PC-3 (cell line): ENCODE measurements around the gene MS4A18. TPM values are rescaled to one million over a fixed set of nuclear protein-coding genes. Genes with fewer than 3 reads are reported as not detected.

Experiments used
- ATAC-seq: fragments of 200-7000 bp; cut with Tn5 transposase; 2 replicates; pipeline ENCODE4 v1.9.1; 2020; ENCODE audit warnings: mild to moderate bottlenecking, moderate library complexity
- BruUV-seq: library from RNA; stranded (reverse); fragments of 400-500 nt; replicated peaks from 2 replicates; lab custom pipeline; 2021; lab: Mats Ljungman, UMichigan
- CTCF ChIA-PET: fragments of 300-600 bp; sonication (Branson Sonifier 250); formaldehyde crosslinking; loops from one replicate; lab custom pipeline; 2022; ENCODE audit warnings: antibody characterized with exemption; lab: Charles Lee
- POLR2A ChIA-PET: fragments of 300-600 bp; sonication (Branson Sonifier 250); formaldehyde crosslinking; loops from one replicate; lab custom pipeline; 2022; ENCODE audit warnings: antibody characterized with exemption; ENCODE audit not compliant: unreplicated experiment; lab: Charles Lee
- DNase-seq: peaks from one replicate; pipeline ENCODE4 v3.0.0-alpha.2; 2015
- H2AFZ ChIP-seq: fragments of 300-600 bp; sonication (generic); 2 replicates; pipeline ENCODE4 v1.6.0; 2016; ENCODE audit warnings: antibody characterized with exemption, low read length
- H3F3A ChIP-seq: fragments of 300-600 bp; sonication (generic); one replicate; pipeline ENCODE4 v1.6.0; 2017; ENCODE audit warnings: antibody characterized with exemption, low read length, control low read depth, mild to moderate bottlenecking; ENCODE audit not compliant: unreplicated experiment
- H3K27ac ChIP-seq: fragments of 300-600 bp; sonication (generic); 2 replicates; pipeline ENCODE4 v1.5.1; 2016; ENCODE audit warnings: mild to moderate bottlenecking, low read length
- H3K27me3 ChIP-seq: fragments of 300-600 bp; sonication (generic); 2 replicates; pipeline ENCODE4 v1.6.1; 2016; ENCODE audit warnings: low read length, mixed read lengths
- H3K36me3 ChIP-seq: fragments of 300-600 bp; sonication (generic); 2 replicates; pipeline ENCODE4 v1.6.1; 2016; ENCODE audit warnings: low read depth, mixed run types, low read length, mixed read lengths
- H3K4me1 ChIP-seq: fragments of 300-600 bp; sonication (generic); 2 replicates; pipeline ENCODE4 v1.5.1; 2016; ENCODE audit warnings: low read length; ENCODE audit not compliant: insufficient read depth
- H3K4me2 ChIP-seq: fragments of 300-600 bp; sonication (generic); 2 replicates; pipeline ENCODE4 v1.6.0; 2016; ENCODE audit warnings: low read length
- H3K4me3 ChIP-seq: fragments of 300-600 bp; sonication (generic); 2 replicates; pipeline ENCODE4 v1.5.1; 2016; ENCODE audit warnings: mild to moderate bottlenecking, low read length, mixed read lengths
- H3K79me2 ChIP-seq: fragments of 300-600 bp; sonication (generic); 2 replicates; pipeline ENCODE4 v1.6.1; 2017; ENCODE audit warnings: low read length, mixed read lengths
- H3K9ac ChIP-seq: fragments of 300-600 bp; sonication (generic); 2 replicates; pipeline ENCODE4 v1.6.0; 2016; ENCODE audit warnings: mild to moderate bottlenecking, low read length
- H3K9me2 ChIP-seq: fragments of 300-600 bp; sonication (generic); replicated peaks from 2 replicates; pipeline ENCODE4 v1.6.1; 2016; ENCODE audit warnings: mixed run types, low read length, mixed read lengths
- H3K9me3 ChIP-seq: fragments of 300-600 bp; sonication (generic); 2 replicates; pipeline ENCODE4 v1.6.1; 2016; ENCODE audit warnings: low read length, mixed read lengths
- H4K20me1 ChIP-seq: fragments of 300-600 bp; sonication (generic); 2 replicates; pipeline ENCODE4 v1.6.1; 2016; ENCODE audit warnings: low read length, mixed read lengths
- EZH2 ChIP-seq: fragments of 300-600 bp; sonication (generic); IDR thresholded peaks from one replicate; pipeline ENCODE4 v1.6.1; 2017; ENCODE audit warnings: antibody characterized with exemption, mild to moderate bottlenecking, low read length; ENCODE audit not compliant: unreplicated experiment
- EZH2phosphoT487 ChIP-seq: fragments of 300-600 bp; sonication (generic); IDR thresholded peaks from 2 replicates; pipeline ENCODE4 v1.6.1; 2018; ENCODE audit warnings: mild to moderate bottlenecking, antibody characterized with exemption, low read length, borderline replicate concordance
- intact Hi-C: fragments of 100-400 bp; cut with micrococcal nuclease; formaldehyde crosslinking; loops from 2 replicates; pipeline ENCODE4 v1.9.0; 2023
- total RNA-seq: library from RNA; depleted of rRNA; stranded (reverse); fragments of >200 nt; gene quantifications from 2 replicates; pipeline ENCODE4 v1.2.3, GENCODE V29; 2014
- TF ChIP-seq, protein P1 (sequence below): fragments of 300-600 bp; sonication (generic); conservative IDR thresholded peaks from 2 replicates; pipeline ENCODE4 v1.5.1; 2017; ENCODE audit warnings: antibody characterized with exemption, low read depth, mild to moderate bottlenecking, low read length

MS4A18 gene
- total RNA-seq, 1 experiment from 2014 or later = not detected

DNA sequence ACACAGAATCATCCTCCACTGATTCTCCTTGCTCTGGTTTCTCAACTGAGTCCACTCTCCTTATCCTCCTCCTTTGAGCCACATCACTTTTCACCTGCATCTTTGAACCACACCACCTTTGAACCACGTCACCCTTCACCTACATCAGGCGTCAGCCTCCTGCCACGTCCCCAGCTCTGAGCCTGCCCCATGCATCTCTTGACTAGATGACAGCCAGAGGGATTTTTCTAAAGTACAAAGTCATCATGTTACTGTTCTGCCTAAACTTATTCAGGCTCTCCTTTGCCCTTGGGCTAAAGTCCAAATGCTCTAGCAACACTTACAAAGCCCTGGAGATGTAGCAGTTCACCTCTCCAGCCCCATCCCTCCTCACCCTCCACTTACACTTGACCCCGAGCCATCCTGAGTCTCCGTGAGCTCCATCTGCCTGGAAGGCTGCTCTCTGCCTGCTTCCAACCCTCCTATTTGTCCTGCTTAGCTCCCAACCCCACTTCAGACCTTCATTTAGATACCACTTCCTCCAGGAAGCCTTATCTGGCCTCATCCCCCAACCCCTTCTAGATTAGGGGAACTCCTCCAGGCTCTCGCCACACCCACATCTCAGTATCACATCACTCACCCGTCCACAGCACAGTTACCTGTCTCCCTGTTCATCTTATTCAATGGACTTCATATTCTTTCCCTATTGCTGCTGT is 56.9 kb downstream of the MS4A18 start:
- H3K4me1 ChIP-seq = peaks cover 11% of the 10 kb centered on the region
- H3K4me2 ChIP-seq = no peak overlapping the region
- H3K27me3 ChIP-seq = no peaks in the 10 kb centered on the region
- ChIA-PET POLR2A (no interaction called here), CTCF (no interaction called here)
- H3K9me3 ChIP-seq = no peaks in the 10 kb centered on the region
- DNase-seq (no peak), ATAC-seq (no peak)
- no peak overlapping the region for H2AFZ ChIP-seq
- intact Hi-C loops = no loop called here
- H3K9ac ChIP-seq = no peak overlapping the region
- H4K20me1 ChIP-seq = no peaks in the 10 kb centered on the region
- H3K36me3 ChIP-seq = no peaks in the 10 kb centered on the region
- H3K79me2 ChIP-seq = no peaks in the 10 kb centered on the region
- TF ChIP-seq EZH2phosphoT487 = no peak
- TF ChIP-seq, protein P1, sequence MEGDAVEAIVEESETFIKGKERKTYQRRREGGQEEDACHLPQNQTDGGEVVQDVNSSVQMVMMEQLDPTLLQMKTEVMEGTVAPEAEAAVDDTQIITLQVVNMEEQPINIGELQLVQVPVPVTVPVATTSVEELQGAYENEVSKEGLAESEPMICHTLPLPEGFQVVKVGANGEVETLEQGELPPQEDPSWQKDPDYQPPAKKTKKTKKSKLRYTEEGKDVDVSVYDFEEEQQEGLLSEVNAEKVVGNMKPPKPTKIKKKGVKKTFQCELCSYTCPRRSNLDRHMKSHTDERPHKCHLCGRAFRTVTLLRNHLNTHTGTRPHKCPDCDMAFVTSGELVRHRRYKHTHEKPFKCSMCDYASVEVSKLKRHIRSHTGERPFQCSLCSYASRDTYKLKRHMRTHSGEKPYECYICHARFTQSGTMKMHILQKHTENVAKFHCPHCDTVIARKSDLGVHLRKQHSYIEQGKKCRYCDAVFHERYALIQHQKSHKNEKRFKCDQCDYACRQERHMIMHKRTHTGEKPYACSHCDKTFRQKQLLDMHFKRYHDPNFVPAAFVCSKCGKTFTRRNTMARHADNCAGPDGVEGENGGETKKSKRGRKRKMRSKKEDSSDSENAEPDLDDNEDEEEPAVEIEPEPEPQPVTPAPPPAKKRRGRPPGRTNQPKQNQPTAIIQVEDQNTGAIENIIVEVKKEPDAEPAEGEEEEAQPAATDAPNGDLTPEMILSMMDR = no peak
- H3K9me2 ChIP-seq = no peaks in the 10 kb centered on the region
- no peak overlapping the region for H3K27ac ChIP-seq
- BruUV-seq = no TSS peak
- no peaks in the 10 kb centered on the region for H3F3A ChIP-seq
- no peak overlapping the region for H3K4me3 ChIP-seq

DNA sequence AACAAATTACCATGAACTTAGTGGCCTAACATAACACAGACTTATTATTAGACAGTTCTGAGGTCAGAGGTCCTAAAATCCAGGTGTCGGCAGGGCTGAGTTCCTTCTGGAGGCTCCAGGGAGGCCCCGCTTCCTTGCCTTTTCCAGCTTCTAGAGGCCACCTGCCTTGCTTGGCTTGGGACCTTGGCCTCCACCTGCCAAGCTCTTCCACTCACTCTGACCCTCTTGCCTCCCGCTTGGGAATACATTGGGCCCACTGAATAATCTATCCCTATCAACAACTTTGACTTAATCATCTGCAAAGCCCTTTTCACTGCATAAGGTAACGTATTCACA is 57.4 kb downstream of the MS4A18 start:
- H3K27ac ChIP-seq = no peak overlapping the region
- no peaks in the 10 kb centered on the region for H3K79me2 ChIP-seq
- no peak overlapping the region for H3K9ac ChIP-seq
- DNase-seq = no peak
- no peaks in the 10 kb centered on the region for H3K9me2 ChIP-seq
- BruUV-seq = no TSS peak
- POLR2A ChIA-PET = no interaction called here
- H4K20me1 ChIP-seq = no peaks in the 10 kb centered on the region
- CTCF ChIA-PET = no interaction called here
- no peak overlapping the region for H3K4me2 ChIP-seq
- no peaks in the 10 kb centered on the region for H3K36me3 ChIP-seq
- H3F3A ChIP-seq = no peaks in the 10 kb centered on the region
- H3K9me3 ChIP-seq = no peaks in the 10 kb centered on the region
- no peak for ATAC-seq
- H3K4me1 ChIP-seq = peaks cover 15% of the 10 kb centered on the region
- no peak overlapping the region for H3K4me3 ChIP-seq
- no peaks in the 10 kb centered on the region for H3K27me3 ChIP-seq
- intact Hi-C loops = no loop called here
- no peak overlapping the region for H2AFZ ChIP-seq
- no peak for TF ChIP-seq EZH2phosphoT487

DNA sequence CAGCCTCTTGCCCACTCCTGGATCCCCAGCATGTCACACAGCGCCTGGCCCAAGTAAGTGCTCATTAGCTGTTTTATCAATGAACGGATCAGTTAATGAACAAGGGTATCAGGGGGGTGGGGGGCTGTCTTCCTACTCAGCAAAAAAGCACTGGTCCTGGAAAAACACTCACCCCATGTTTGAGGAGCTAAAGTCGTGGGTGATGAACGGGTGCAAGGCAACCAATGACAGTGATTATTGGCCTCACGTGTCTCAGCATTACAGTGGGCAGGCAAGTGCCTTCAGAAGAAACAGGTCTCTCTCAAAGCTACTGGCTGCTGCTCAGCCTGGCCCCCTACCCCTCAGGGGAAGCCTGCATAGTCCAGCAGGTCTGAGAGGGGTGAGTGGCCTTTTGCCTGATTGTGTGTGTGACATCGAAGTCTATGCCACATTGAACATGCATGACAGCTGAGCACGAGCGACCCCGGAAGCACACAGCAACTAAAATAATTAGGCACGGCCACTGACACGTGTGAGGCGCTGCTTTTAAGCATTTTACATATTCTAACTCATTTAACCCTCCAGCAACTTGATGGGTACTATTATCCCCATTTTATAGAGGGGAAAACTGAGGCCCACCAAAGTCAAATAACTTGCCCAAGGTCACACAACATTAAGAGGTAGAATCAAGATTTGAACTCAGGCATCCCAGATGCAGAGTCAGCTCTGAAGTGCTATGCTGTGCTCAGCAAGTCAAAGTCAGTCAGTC is 58.0 kb downstream of the MS4A18 start:
- H3K27me3 ChIP-seq = no peaks in the 10 kb centered on the region
- intact Hi-C loops = no loop called here
- H3K9ac ChIP-seq = no peak overlapping the region
- no peaks in the 10 kb centered on the region for H3K9me2 ChIP-seq
- H4K20me1 ChIP-seq = no peaks in the 10 kb centered on the region
- no peaks in the 10 kb centered on the region for H3K36me3 ChIP-seq
- BruUV-seq = no TSS peak
- H3K4me2 ChIP-seq = no peak overlapping the region
- H3K4me3 ChIP-seq = no peak overlapping the region
- CTCF ChIA-PET = no interaction called here
- TF ChIP-seq, protein P1 = no peak
- no peak for TF ChIP-seq EZH2phosphoT487
- TF ChIP-seq EZH2 = no peak
- H2AFZ ChIP-seq = no peak overlapping the region
- peaks cover 14% of the 10 kb centered on the region for H3K4me1 ChIP-seq
- H3F3A ChIP-seq = no peaks in the 10 kb centered on the region
- H3K27ac ChIP-seq = no peak overlapping the region
- no peak for DNase-seq
- H3K9me3 ChIP-seq = no peaks in the 10 kb centered on the region
- POLR2A ChIA-PET = no interaction called here
- no peaks in the 10 kb centered on the region for H3K79me2 ChIP-seq
- ATAC-seq = no peak
